ENCODE measurements around the gene TM9SF4.

TM9SF4 gene, protein sequence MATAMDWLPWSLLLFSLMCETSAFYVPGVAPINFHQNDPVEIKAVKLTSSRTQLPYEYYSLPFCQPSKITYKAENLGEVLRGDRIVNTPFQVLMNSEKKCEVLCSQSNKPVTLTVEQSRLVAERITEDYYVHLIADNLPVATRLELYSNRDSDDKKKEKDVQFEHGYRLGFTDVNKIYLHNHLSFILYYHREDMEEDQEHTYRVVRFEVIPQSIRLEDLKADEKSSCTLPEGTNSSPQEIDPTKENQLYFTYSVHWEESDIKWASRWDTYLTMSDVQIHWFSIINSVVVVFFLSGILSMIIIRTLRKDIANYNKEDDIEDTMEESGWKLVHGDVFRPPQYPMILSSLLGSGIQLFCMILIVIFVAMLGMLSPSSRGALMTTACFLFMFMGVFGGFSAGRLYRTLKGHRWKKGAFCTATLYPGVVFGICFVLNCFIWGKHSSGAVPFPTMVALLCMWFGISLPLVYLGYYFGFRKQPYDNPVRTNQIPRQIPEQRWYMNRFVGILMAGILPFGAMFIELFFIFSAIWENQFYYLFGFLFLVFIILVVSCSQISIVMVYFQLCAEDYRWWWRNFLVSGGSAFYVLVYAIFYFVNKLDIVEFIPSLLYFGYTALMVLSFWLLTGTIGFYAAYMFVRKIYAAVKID

DNA sequence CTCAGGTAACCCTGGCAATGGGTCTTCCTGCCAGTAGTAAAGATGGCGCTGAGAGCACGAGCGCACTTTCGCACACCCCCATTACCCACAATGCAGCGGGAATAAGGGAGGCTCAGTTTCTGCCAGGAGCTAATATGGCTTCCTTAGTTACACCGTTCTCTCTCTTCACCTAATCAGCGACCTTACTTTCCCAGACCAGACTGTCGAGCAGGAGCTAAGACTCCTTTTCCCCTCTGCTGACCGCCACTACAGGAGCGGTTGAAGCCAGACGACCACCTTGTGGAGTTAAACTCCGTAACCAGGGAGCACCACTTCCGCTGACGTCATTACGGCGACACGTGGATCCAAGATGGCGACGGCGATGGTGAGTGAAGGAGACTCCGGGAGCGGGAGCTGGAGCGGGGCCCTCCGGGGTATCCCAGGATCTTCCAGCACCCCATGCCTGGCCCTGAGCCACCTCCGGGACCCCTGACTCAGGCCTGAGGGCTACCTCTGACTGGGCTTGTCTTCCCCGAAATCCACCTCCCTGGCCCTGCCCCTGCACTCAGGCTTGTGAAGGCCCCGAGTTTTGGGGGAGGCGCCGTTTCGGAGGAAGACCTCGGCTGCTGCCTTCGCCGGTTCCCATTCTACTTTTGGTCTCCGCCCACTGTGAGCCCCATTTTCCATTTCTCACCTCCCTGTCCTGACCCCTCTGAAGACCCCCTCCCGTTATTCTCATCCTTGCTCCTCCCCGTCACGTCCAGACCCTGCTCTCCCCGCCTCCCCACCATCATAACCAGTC lies at the start of gene TM9SF4:
TM9SF4 (plus strand) TSS at position 323 of the 781 bp plus-strand sequence; CDS start at position 350, 27 bp downstream.
- peak; percentile 95 for DNase-seq (ENCODE audit: low spot score)

DNA sequence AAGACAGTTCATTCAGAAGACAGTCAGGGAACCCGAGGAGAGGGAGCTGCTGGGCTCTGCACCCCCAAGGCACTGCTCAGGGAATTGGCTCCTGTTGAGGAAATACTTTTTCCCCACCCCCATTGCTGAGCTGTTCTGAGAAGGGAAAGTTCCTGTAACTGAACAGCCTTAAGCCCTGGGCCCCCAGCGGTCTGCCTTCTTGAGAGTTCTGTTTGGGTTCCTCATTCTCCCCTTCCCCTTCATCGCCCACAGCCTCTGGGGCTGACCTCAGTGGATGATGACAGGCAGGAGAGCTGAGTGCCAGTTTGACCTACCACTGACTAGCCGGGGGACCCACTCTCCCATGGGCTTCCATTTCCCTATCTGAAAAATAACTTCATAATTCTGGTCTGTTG lies 46.7 kb upstream of the TM9SF4 start:
- DNase-seq (ENCODE audit: low spot score): no peak

DNA sequence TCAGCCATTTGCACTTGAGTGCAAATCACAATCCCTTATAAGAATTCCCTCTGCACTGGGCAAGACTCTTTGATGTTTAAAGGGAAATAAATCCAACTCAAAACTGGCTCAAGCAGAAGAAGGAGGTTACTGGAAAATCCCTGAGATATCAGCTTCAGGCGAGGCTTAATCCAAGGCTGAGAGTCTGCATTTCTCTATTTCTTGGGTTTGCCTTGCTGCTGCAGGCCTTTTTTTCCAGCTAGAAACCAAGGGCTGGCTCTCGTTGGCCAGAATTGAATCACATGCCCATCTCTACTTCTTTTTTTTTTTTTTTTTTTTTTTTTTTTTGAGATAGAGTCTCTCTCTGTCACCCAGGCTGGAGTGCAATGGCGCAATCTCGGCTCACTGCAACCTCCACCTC lies 45.8 kb upstream of the TM9SF4 start:
- no peak for DNase-seq (ENCODE audit: low spot score)

DNA sequence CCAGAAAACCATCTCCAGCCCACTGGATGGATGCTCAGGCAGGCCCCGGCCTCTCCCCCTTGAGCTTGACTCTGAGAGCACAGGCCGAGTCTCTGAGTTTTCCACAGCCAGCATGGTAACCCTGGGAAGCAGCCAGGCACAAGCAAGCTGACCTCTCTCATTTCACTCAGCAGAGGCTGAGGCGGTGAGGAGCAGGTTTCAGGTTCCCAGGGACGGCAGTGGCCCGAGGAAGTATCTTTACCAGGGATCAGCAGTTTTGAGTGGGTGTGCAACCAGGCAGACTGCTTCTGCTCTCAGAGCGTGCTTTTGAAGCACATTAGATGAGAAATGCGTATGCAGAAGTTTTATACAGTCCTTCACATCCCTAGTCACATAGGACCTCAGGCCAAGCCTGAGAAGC lies 44.8 kb upstream of the TM9SF4 start:
- no peak for DNase-seq (ENCODE audit: low spot score)

DNA sequence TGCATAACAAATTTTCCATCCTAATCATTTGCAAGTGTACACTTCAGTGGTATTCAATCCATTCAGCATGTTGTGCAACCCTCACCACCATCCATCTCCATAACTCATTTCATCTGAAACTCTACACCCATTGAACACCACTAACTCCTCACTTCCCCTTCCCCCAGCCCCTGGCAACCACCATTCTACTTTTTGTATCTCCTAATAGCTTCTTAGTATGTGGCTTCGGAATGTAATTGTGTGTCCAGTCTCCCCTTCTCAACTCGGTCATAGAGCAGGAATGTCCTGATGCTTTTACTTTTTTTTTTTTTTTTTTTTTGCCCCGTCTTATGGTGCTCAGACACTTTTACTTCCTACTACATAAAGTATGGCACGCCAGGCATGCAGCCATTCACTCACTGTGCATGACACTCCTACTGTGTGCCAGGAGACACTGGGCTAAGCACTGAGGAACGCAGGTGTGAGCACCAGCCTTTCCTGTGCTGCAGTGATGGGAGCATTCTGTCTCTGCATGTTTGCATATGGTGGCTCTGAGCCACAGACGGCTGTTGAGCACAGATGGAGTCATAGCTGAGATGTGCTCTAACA lies 42.2 kb upstream of the TM9SF4 start:
- DNase-seq (ENCODE audit: low spot score): no peak

DNA sequence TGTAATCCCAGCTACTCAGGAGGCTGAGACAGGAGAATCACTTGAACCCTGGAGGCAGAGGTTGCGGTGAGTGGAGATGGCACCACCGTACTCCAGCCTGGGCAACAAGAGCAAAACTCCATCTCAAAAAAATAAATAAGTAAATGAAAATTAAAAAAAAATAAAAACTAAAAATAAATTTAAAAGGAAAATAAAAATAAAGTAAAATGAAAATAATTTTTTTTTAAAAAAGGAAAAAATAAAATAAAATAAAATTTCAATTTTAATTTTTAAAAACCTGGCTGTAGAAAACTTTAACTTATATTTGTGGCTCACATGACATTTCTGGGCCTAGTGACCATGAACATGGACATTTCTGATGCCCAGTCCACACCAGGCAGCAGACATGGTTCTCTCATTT lies 41.3 kb upstream of the TM9SF4 start:
- no peak for DNase-seq (ENCODE audit: low spot score)

DNA sequence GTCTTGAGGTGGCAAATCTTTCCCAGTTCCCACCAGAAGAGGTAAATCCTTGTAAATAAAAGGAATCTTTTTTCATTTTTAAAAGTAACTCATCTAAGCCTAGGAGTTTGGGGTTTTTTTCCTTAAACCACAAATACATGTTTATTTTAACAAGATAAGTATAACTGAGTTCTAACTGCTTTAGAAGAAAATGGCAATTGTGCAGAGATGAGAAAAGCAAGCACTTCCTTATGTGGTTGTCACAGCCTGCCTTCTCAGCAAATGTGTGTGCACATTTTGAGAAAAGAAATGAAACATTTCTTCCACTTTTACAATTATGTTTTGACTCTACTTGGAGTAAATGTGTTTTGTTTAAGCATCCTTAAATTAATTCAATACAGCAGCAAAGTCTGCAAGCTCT lies 39.8 kb upstream of the TM9SF4 start:
- no peak for DNase-seq (ENCODE audit: low spot score)

DNA sequence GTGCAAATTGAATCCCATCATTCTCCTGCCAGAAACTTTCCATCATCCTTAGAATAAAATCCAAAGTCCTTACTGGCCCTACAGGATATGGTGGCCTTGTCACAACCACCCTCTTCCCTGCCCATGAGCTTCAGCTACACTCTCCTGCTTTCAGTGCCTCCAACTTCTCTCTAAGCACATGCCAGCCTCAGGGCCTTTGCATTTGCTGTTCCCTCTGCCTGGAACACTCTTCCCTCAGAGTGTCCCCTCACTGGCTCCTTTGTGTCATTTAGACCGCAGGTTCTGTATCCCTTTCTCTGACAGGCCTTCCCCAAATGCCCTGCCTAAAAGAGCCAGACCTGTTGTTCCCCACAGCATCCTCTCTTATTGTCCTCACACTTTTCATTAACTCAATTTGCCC lies 39.2 kb upstream of the TM9SF4 start:
- DNase-seq (ENCODE audit: low spot score): no peak

DNA sequence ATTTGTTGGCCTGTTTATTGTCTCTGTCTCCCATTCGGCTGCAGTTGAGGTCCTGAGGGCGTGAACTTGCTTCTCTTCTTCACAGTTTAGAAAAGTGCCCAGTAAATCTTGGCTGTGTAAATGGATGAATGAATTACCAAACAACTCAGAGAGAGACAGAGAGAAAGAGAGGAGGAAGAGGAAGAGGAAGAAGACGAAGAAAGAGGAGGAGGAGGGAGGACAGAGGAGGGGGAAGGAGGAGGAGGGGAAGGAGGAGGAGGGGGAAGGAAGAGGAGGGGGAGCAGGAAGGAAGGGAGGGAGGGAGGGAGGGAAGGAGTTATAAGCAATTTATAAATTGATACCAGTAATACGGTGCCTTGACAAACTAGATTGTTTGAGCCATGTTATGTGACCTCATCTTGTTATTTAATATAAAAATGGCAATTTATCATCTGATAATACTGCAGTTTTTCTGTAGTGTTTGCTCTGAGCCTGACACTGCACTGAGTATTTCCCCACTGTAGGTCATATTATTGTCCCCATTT lies 38.8 kb upstream of the TM9SF4 start:
- DNase-seq (ENCODE audit: low spot score): no peak

DNA sequence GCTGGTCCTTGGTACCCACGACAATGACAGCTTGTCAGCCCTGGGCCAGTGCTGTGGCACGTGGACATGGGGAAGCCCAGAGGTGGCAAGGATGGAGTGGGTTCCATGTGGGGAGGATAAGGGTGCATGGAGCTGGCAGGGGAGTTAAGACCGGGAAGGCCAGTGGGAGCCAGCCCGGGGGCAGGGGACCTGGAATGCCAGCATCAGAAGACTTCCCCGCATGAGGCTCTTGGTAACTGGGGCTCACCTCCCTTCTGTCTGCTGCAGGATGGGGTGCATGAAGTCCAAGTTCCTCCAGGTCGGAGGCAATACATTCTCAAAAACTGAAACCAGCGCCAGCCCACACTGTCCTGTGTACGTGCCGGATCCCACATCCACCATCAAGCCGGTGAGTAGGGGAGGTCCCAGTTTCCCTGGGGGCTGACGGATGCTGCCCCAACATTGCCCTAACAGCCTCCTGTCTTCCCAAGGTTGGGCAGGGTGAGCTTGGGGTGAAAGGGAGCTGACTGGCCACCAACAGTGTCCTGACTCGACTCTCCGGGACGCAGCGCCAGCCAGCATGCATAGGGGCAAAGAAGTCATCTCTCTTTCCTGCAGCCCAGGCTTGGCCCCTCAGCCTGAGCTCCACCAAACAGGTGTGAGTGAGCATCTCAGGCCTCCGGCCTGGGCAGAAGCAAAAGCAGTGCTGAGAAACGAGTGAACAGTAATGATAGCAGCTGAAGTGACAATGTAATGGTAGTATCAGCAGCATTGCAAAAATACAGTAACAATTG lies 37.9 kb upstream of the TM9SF4 start:
- DNase-seq (ENCODE audit: low spot score): no peak

DNA sequence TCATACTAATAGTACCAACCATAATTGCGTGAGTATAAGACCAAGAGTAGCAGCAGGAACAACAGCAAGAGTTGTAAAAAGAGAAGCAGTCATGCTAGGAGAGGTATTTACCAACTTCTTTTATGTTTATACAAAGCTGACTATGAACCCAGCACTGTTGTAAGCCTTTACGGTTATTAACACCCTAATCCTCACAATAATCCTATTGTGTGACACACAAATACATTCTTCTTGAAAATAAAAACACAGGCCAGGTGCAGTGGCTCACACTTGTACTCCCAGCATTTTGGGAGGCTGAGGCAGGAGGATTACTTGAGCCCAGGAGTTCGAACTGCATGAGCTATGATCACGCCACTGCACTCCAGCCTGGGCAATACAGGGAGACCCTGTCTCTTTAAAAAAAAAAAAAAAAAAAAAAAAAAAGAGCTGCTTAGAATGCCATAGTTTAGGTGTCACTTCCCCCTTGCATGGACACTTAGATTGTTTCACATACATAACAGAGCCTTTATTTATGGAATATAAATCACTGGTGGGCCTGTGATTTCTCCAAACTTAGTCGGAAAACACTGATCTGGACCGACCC lies 37.3 kb upstream of the TM9SF4 start:
- DNase-seq (ENCODE audit: low spot score): no peak

DNA sequence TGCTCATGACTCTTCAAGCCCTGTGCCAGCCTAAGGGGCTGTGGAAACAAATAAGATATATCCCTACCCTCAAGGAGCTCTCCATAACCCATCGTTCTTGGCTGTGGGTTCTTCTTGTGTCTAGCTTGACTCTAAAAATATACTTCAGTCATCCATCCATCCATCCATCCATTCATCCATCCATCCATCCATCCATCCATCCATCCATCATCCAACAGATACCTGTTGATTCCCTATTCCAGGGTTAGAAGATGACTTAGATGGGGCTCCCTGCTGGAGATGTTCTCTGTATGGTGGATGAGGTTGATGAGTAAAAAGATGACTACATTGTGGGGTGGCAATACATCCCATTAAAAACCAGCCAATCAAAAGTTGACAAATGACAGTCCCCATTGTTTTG lies 34.0 kb upstream of the TM9SF4 start:
- no peak for DNase-seq (ENCODE audit: low spot score)

DNA sequence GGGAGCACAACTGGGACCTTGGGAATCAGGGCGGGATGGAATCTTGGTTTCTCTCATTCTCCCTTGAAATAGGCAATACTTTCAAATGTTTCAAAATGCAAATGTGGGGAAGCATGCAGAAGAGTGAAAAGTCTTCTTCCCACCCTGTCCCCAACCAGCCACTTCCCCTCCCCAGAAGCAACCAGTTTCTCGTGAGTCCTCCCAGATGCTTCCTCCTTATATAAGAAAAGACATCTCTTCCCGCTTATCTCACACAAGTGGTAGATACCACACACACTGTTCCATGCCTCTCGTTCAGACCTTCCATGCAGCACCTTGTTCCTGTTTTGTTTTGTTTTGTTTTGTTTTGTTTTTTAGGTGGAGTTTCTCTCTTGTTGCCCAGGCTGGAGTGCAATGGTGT lies 32.3 kb upstream of the TM9SF4 start:
- no peak for DNase-seq (ENCODE audit: low spot score)

DNA sequence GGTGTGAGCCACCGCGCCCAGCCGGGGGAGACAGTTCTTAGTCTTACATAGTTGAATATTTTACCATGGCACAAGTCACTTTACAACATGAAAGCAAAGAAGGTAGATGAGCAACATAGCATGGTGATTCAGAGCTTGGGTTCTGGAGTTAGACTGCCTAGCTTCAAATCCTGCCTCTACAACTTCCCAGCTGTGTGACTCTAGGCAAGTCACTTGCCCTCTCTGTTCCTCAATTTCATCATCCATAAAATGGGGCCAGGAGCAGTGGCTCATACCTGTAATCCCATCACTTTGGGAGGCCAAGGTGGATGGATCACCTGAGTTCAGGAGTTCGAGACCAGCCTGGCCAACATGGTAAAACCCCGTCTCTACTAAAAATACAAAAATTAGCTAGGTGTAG lies 31.2 kb upstream of the TM9SF4 start:
- no peak for DNase-seq (ENCODE audit: low spot score)

DNA sequence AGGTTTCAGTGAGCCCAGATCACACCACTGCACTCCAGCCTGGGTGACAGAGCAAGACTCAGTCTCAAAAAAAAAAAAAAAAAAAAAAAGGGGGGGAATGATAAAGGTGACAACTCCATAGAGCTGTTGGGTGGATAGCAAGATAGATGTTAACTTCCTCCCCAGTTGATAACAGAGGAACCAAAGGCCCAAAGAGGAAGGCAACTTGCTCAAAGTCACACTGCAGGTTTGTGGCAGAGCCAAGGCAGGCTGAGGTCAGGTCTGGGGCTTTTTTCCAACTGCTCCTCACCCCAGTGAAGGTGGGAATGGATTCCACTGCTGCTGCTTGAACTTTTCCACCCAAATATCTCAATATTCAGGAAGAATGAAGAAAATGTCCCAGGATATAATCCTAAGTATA lies 30.7 kb upstream of the TM9SF4 start:
- DNase-seq (ENCODE audit: low spot score): no peak

DNA sequence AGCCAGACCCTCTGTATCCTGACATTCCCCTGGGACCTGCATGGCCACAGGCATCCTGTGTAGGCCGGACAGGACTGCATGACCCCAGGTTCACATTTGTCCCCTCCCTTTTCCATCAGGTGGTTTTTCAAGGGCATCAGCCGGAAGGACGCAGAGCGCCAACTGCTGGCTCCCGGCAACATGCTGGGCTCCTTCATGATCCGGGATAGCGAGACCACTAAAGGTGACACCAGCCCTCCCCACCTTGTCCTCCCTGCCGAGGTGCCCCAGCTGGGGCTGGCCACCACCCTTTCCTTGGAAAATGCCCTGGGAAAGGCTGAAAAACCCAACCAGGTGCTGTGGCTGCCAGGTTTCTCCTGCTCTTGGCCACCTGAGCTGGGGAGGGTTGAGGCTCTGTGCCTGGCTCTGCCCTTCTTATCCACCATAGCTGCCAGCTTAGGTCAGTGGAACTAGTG lies 29.8 kb upstream of the TM9SF4 start:
- no peak for DNase-seq (ENCODE audit: low spot score)

DNA sequence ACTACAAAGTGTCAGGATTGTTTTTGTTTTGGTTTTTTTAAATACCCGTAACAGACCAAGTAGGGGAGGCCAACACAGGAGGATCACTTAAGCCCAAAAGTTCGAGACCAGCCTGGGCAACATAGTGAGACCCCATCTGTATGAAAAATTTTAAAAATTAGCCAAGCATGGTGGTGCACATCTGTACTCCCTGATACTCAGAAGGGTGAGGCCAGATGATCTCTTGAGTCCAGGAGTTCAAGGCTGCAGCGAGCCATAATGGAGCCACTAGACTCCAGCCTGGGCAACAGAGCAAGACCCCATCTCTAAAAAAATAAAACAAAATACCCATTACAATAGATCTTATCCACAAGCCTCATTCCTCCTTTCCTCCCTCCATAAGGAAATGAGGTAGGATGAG lies 28.7 kb upstream of the TM9SF4 start:
- DNase-seq (ENCODE audit: low spot score): no peak

DNA sequence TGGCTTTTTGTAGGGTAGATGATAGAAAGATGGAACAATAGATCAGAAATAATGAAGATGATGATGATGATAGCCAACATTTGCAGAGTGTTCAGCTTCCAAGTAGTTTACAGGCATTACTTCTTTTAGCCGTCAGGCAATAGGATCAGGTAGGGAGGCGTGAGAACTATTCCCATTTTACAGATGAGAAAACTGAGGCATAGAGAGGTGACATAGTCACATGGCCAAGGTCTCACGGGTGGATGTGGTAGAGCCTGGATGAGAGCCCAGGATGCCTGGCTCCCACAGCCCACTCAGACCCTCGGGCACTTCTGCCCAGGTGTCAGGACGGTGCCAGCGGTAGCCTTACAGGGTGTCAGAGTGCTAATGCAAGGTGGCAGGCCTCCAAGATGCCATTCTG lies 26.0 kb upstream of the TM9SF4 start:
- DNase-seq (ENCODE audit: low spot score): no peak

DNA sequence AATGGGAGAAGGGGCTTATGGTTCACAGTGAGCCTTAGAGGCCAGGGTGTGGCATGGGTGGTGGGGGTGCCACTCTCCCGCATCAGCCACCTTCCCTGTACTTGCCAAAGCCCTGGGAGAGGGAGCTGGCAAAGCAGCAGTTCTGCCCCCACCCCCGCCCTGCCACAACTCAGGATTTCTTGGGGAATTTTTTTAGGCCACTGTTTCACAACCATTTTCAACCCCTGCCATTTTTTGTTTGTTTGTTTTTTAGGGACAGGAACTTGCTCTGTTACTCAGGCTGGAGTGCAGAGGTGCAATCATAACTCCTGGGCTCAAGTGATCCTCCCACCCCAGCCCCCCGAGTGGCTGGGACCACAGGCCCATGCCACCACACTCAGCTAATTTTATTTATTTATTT lies 22.4 kb upstream of the TM9SF4 start:
- DNase-seq (ENCODE audit: low spot score): no peak

DNA sequence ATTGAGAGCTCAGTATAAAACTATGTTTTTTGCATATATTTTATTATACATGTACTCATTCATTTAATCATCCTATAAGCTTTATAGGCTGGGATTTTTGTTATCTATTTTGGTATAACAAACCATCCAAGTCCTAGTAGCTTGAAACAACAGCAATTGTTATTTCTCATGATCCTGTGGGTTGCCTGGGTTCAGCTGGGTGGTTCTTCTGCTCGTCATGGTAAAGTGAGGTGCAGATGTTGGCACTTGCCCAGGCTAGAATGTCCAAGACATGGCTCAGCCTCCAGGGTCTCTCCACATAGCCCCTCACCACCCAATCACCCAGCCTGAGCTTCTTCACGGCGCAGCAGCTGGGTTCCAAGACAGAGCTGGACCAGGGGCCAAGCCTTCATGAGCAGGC lies 20.8 kb upstream of the TM9SF4 start:
- DNase-seq (ENCODE audit: low spot score): no peak

Data from LoVo (cell line).